Measurements from ENCODE around the gene PTGR3. TPM values are rescaled to one million over a fixed set of nuclear protein-coding genes. Genes with fewer than 3 reads are reported as not detected.

Gene PTGR3
- total RNA-seq, 1 experiment from 2014 or later: 1.6 TPM

- Mint-ChIP-seq H3K9me3 (no peaks in the 10 kb centered on the region), H3K27me3 (ENCODE audit: low read depth) (no peaks in the 10 kb centered on the region; the same call in 1 of the 2 replicates), H3K36me3 (ENCODE audit: insufficient read depth in 1 of 3, low read depth in 3 of 3) (no peaks in the 10 kb centered on the region), H3K4me3 (no peak overlapping the region), H3K27ac (no peak overlapping the region), H3K4me1 (no peaks in the 10 kb centered on the region)
- H3K9me3 ChIP-seq (ENCODE audit: control insufficient read depth, low read depth, low read length): no peaks in the 10 kb centered on the region
- H2BK12ac ChIP-seq (ENCODE audit: insufficient read length, low read depth, low read length): no peak overlapping the region
- H2BK15ac ChIP-seq (ENCODE audit: low read depth, low read length): no peak overlapping the region
- H3K18ac ChIP-seq (ENCODE audit: insufficient read length, low read depth, low read length): no peak overlapping the region
- H2AK5ac ChIP-seq (ENCODE audit: insufficient read length, low read length): no peak overlapping the region
- WGBS (ENCODE audit: extremely low coverage, insufficient read length, low lambda C conversion rate): no CpG with 5 or more reads among the region's 9 CpGs
- H4K5ac ChIP-seq (ENCODE audit: insufficient read length, low read depth, low read length): no peak overlapping the region
- no peak overlapping the region for H3T11ph ChIP-seq (ENCODE audit: low read length)
- H3K56ac ChIP-seq (ENCODE audit: insufficient read length, low read depth, low read length): no peak overlapping the region
- H3K23ac ChIP-seq (ENCODE audit: insufficient read length, low read depth, low read length): no peak overlapping the region
- H2BK120ac ChIP-seq (ENCODE audit: low read depth, low read length, poor library complexity, severe bottlenecking): no peak overlapping the region
- H3K79me1 ChIP-seq (ENCODE audit: insufficient read depth, low read depth, low read length, poor library complexity, severe bottlenecking): no peaks in the 10 kb centered on the region
- H2AFZ ChIP-seq (ENCODE audit: low read length): no peak overlapping the region
- no peak for DNase-seq
- no peak overlapping the region for H2BK20ac ChIP-seq (ENCODE audit: low read depth, low read length, poor library complexity, severe bottlenecking)
- no peak overlapping the region for H3K4me2 ChIP-seq (ENCODE audit: insufficient read depth, insufficient read length, low read length)
- no peak overlapping the region for H2BK5ac ChIP-seq (ENCODE audit: insufficient read length, low read length)
- H3K9ac ChIP-seq (ENCODE audit: extremely low read depth, insufficient read length, low read length): no peak overlapping the region
- no peaks in the 10 kb centered on the region for H3K79me2 ChIP-seq (ENCODE audit: insufficient read depth, low read length)
- no peak overlapping the region for H3K4ac ChIP-seq (ENCODE audit: low read depth, low read length)
- H3K23me2 ChIP-seq (ENCODE audit: insufficient read length, low read depth, low read length, poor library complexity, severe bottlenecking): no peaks in the 10 kb centered on the region
- no peaks in the 10 kb centered on the region for H3K4me1 ChIP-seq (ENCODE audit: insufficient read depth, low read length)
- no peak overlapping the region for H4K8ac ChIP-seq (replicated peaks; ENCODE audit: insufficient read length, low read depth, low read length)
- no peak for TF ChIP-seq CTCF (conservative IDR thresholded peaks at IDR 0.05)
- no peak overlapping the region for H3K14ac ChIP-seq (ENCODE audit: insufficient read depth, low read length)
- H4K91ac ChIP-seq (ENCODE audit: insufficient read length, low read depth, low read length): no peak overlapping the region
- no peaks in the 10 kb centered on the region for H4K20me1 ChIP-seq (ENCODE audit: control insufficient read depth, insufficient read depth, insufficient read length)
- no peaks in the 10 kb centered on the region for H3K27me3 ChIP-seq (ENCODE audit: insufficient read depth, low read length)
- H3K27ac ChIP-seq (ENCODE audit: insufficient read length, low read depth, low read length): no peak overlapping the region
Observed at GRCh38 chr18:75223687-75224347, 14.9 kb upstream of the PTGR3 start.
